Suprapubic skin (tissue), 4 donors: ENCODE measurements around the gene ATG3. TPM values are rescaled to one million over a fixed set of nuclear protein-coding genes. Genes with fewer than 3 reads are reported as not detected.
A peak's percentile ranks its signal among the peaks of the same experiment; 100 is the strongest.

ENCODE experiments used
- DNase-seq, 2 donors: peaks; one replicate each; pipeline ENCODE4 v3.0.0-alpha.2; 2019; ENCODE audit warnings: low spot score in 2 of 2
- H3K27ac ChIP-seq: fragments of 200-600 bp; sonication (generic); one replicate; pipeline ENCODE4 v1.5.1; 2019
- H3K27me3 ChIP-seq: fragments of 200-600 bp; sonication (generic); one replicate; pipeline ENCODE4 v1.5.1; 2019
- H3K36me3 ChIP-seq: fragments of 200-600 bp; sonication (generic); one replicate; pipeline ENCODE4 v1.5.1; 2019
- H3K4me1 ChIP-seq: fragments of 200-600 bp; sonication (generic); one replicate; pipeline ENCODE4 v1.5.1; 2019
- H3K4me3 ChIP-seq: fragments of 200-600 bp; sonication (generic); one replicate; pipeline ENCODE4 v1.5.1; 2019; ENCODE audit warnings: mild to moderate bottlenecking
- H3K9me3 ChIP-seq: fragments of 200-600 bp; sonication (generic); one replicate; pipeline ENCODE4 v1.5.1; 2019
- EP300 ChIP-seq: sonication (generic); formaldehyde crosslinking; IDR thresholded peaks from one replicate; pipeline ENCODE4 v1.6.1; 2017; ENCODE audit warnings: antibody characterized with exemption
- POLR2A ChIP-seq, 2 donors: fragments of 450-650 bp; IDR thresholded peaks; one replicate each; pipeline ENCODE4 v1.6.1; 2017; ENCODE audit warnings: antibody characterized with exemption in 2 of 2, mild to moderate bottlenecking in 2 of 2, moderate library complexity in 2 of 2
- POLR2AphosphoS5 ChIP-seq, 3 donors: sonication (generic); formaldehyde crosslinking; IDR thresholded peaks; one replicate each; pipeline ENCODE4 v1.6.1; 2017; ENCODE audit warnings: antibody characterized with exemption in 3 of 3
- WGBS: methylation state at CpG from one replicate; pipeline ENCODE4 v1.1.5; 2018; 5-methylcytosine and 5-hydroxymethylcytosine counted together
- total RNA-seq, 4 donors: library from RNA; depleted of rRNA; stranded (reverse); fragments of >200 nt; gene quantifications; one replicate each; pipeline ENCODE4 v1.1.0, GENCODE V29; 2016
- TF ChIP-seq, protein P1 (sequence below), 2 donors: fragments of 200-600 bp in 1 of 2; fragments of 450-650 bp in 1 of 2; sonication (generic) in 1 of 2; IDR thresholded peaks; one replicate each; pipeline ENCODE4 v1.5.1; 2016 to 2019; ENCODE audit warnings: antibody characterized with exemption in 2 of 2, mild to moderate bottlenecking in 1 of 2, moderate library complexity in 1 of 2

Gene ATG3
- total RNA-seq: 10 to 100 TPM; 56.3 to 81.6 (median 62.2) TPM

DNA sequence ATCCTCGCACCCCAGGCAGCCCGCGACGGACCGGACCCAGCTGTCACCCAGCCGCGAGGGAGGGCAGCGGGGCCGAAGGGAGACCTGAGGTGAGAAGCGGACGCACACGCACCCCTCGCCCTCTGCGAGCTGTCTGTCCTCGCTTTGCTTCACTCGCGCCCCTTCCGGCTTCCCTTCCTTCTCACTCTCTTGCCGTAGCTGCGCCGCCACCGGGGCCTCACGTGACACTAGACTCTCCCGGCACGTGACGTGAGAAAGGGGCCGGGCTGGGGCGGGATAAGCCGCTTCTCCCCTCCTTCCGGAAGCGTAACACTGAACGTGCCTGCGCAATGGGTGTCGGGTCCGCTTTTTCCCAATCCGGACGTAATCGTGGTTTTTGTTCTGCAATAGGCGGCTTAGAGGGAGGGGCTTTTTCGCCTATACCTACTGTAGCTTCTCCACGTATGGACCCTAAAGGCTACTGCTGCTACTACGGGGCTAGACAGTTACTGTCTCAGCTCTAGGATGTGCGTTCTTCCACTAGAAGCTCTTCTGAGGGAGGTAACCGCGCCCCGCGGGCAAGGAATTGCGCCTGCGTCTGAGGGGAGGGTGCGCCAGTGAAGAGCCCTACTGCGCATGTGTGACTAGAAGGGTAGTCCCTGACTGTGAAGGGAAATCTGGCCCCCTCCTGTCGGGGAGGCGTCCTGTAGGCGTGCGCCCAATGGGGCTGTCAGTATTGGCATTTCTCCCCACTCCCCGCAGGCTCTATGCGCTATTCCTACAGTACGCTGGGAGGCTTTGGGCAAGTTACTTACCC is at the start of gene ATG3, which contains the start of gene SLC35A5:
ATG3 (minus strand) TSS at position 229 of the 796 bp plus-strand sequence. CDS start 434 bp downstream, outside the sequence.
SLC35A5 (plus strand) TSS at position 312 of the 796 bp plus-strand sequence. CDS start 1,359 bp downstream, outside the sequence.
- Histone ChIP-seq H3K9me3 (no peaks in the 10 kb centered on the region), H3K36me3 (no peaks in the 10 kb centered on the region), H3K4me1 (peaks cover 36% of the 10 kb centered on the region), H3K27ac (peak within 1 kb of the TSS; percentile 98), H3K27me3 (no peaks in the 10 kb centered on the region), H3K4me3 (peak within 1 kb of the TSS; percentile 96)
- TF ChIP-seq, protein P1, sequence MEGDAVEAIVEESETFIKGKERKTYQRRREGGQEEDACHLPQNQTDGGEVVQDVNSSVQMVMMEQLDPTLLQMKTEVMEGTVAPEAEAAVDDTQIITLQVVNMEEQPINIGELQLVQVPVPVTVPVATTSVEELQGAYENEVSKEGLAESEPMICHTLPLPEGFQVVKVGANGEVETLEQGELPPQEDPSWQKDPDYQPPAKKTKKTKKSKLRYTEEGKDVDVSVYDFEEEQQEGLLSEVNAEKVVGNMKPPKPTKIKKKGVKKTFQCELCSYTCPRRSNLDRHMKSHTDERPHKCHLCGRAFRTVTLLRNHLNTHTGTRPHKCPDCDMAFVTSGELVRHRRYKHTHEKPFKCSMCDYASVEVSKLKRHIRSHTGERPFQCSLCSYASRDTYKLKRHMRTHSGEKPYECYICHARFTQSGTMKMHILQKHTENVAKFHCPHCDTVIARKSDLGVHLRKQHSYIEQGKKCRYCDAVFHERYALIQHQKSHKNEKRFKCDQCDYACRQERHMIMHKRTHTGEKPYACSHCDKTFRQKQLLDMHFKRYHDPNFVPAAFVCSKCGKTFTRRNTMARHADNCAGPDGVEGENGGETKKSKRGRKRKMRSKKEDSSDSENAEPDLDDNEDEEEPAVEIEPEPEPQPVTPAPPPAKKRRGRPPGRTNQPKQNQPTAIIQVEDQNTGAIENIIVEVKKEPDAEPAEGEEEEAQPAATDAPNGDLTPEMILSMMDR (IDR thresholded peaks at IDR 0.05): no peak
- peak; percentile 65 to 84 for TF ChIP-seq POLR2A (IDR thresholded peaks at IDR 0.05)
- peak; percentile 49 to 96 (median 85) for TF ChIP-seq POLR2AphosphoS5 (IDR thresholded peaks at IDR 0.05)
- no peak for TF ChIP-seq EP300
- peak; percentile 100 for DNase-seq
- 0% methylated on average over 35 of the region's 58 CpGs for WGBS

DNA sequence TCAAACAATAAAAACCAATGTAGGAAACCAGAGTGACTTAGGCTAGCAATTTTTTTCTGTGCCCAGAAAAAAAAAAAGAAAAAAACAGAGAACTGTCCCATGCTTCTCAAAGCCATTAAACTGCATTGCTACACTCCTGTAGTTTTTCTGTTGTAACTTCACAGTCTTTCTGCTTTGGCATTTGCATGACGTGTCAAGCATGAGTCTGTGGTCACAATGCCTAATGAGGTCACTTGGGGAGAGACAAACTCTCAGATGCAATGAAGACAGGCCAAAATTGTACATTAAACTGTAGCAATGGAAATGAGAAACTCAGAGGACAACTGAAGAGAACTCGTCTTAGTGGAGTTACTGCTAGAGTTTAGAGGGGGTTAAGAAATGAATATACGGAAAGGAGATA is 48.4 kb upstream of the ATG3 start:
- H3K27ac ChIP-seq: peak overlapping the region; percentile 44
- TF ChIP-seq POLR2AphosphoS5 (IDR thresholded peaks at IDR 0.05) (no peak), EP300 (no peak), POLR2A (IDR thresholded peaks at IDR 0.05) (no peak)
- TF ChIP-seq, protein P1 (IDR thresholded peaks at IDR 0.05): no peak
- H3K9me3 ChIP-seq: no peaks in the 10 kb centered on the region
- H3K36me3 ChIP-seq: peaks cover 5% of the 10 kb centered on the region
- no peak overlapping the region for H3K4me3 ChIP-seq
- 76% methylated on average over 3 of the region's 3 CpGs for WGBS
- no peaks in the 10 kb centered on the region for H3K4me1 ChIP-seq
- H3K27me3 ChIP-seq: no peaks in the 10 kb centered on the region
- no peak for DNase-seq

DNA sequence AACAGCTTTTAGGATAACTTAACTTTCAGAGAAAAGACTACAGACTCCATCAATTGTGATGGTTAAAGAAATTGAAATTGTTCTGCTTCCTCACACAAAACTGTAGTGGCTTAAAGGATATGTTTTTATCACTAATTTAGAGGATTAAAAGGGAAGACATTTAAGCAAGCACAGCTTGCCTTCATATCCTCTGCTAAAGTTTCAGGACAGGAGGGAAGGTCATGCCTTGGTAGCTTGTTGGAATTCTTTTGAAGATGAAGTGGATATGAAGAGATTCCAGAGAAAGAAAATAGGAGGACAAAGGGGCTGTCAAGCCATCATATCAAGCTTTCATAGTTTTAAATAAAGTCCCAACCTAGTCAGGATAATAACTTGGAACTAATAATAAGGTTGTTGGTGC is 46.1 kb upstream of the ATG3 start:
- peaks cover 5% of the 10 kb centered on the region for H3K36me3 ChIP-seq
- no peak for DNase-seq
- H3K27me3 ChIP-seq: no peaks in the 10 kb centered on the region
- no peaks in the 10 kb centered on the region for H3K9me3 ChIP-seq
- no peak for TF ChIP-seq POLR2AphosphoS5 (IDR thresholded peaks at IDR 0.05)
- no peak for TF ChIP-seq EP300
- no peak overlapping the region for H3K27ac ChIP-seq
- no peak overlapping the region for H3K4me3 ChIP-seq
- H3K4me1 ChIP-seq: no peaks in the 10 kb centered on the region

DNA sequence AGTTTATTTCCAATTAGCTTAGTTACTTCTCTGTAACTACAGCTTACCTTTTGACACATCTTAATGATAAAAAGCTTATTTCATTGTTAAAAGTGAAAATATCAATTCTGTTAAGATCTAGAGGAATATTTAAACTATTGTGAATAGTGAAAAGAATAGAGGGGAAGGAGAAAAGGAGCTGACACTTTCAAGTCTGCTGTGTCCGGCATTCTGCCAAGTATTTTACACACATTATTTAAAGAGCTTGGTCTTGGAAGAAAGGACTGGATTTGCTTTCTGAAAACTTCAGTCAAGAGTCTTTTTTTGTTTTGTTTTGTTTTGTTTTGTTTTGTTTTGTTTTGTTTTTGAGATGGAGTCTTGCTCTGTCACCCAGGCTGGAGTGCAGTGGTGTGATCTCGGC is 44.3 kb upstream of the ATG3 start:
- Histone ChIP-seq H3K4me3 (no peak overlapping the region), H3K36me3 (no peaks in the 10 kb centered on the region), H3K4me1 (no peaks in the 10 kb centered on the region), H3K27ac (no peak overlapping the region), H3K9me3 (no peaks in the 10 kb centered on the region), H3K27me3 (no peaks in the 10 kb centered on the region)
- WGBS: 86% methylated on average over 2 of the region's 2 CpGs
- DNase-seq: no peak
- no peak for TF ChIP-seq POLR2A (IDR thresholded peaks at IDR 0.05)
- TF ChIP-seq POLR2AphosphoS5 (IDR thresholded peaks at IDR 0.05): no peak
- TF ChIP-seq, protein P1 (IDR thresholded peaks at IDR 0.05): no peak
- TF ChIP-seq EP300: no peak

DNA sequence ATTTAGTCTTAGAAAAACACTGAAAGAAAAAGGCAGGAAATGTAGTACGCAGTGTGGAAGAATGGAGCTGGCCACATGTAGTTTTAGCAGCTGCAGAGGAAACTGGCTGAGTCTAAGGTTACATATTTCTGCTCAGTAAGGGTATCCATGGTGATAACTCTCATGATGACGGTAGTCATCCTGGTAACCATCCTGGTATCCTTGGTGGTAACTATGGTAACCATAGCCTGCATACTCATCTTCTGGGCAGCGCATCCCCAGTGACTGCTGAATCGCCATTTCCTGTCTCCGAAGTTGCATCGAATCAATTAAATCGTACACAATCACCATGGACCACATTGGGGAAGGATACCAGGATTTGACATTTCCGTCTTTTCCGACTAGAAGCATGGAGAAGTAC is 43.5 kb upstream of the ATG3 start:
- Histone ChIP-seq H3K4me3 (no peak overlapping the region), H3K27ac (no peak overlapping the region), H3K4me1 (no peaks in the 10 kb centered on the region), H3K27me3 (no peaks in the 10 kb centered on the region), H3K9me3 (no peaks in the 10 kb centered on the region), H3K36me3 (no peaks in the 10 kb centered on the region)
- no peak for TF ChIP-seq EP300
- TF ChIP-seq POLR2A (IDR thresholded peaks at IDR 0.05): no peak
- TF ChIP-seq, protein P1 (IDR thresholded peaks at IDR 0.05): no peak
- TF ChIP-seq POLR2AphosphoS5 (IDR thresholded peaks at IDR 0.05): no peak
- 78% methylated on average over 9 of the region's 9 CpGs for WGBS
- no peak for DNase-seq
